ENCODE measurements around the gene SCIN.

Gene SCIN

DNA sequence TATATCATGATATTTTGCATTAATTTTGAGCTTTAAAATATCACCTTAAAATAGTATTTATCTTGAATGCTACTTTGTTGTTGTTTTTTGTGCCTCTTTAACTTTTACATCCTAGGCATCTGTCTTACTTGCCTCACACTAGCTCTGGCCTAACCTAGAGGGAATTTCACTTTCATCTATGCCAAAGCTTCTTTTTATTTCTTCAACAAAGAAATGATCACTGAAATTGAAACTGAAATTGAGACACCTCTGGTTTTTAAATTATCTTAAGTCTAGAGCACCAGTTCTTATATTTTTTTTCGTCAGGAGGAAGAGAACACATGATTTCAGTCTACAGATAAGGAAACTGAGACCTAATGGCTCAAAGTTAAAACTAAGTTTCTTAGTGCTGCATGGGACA lies 3.5 kb upstream of the SCIN start:
- no peak for DNase-seq (ENCODE audit: low read depth)

DNA sequence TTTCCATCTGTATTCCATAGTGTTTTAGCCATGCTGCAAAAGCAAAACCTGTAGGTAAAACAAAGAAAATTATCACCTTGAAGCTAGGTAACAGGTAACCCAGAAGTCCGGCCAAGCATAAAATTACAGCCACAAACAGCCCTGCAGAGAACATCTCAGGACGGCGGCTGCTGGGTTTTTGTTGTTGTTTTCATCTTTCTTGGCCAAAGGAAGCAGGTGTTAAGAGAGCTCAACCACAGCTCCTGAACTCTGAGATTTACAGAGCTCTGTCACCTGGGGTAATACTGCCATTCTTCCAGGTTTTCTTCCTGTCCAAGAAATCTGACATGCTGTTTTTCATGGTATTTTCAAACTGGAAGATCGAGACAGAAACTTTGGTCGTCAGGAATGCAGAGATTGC lies 847 bp upstream of the SCIN start:
- no peak for DNase-seq (ENCODE audit: low read depth)

DNA sequence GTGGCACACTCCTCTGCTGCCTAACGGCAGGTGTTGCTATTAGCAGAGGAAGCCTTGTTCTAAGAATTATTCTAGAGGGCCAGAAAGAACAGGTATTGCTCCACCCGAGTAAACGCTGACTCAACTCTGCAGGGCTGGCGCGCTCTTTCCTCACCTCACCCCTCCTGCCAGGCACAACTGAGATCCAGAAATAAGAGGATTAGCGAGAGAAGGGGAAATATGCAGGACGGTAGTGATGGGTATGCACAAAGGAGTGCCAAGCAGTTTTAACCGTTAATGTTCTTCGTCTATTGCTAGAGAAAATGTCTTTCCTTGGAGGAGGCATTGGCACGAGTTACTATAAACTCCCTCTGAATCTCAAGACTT lies 369 bp upstream of the SCIN start:
- no peak for DNase-seq (ENCODE audit: low read depth)

DNA sequence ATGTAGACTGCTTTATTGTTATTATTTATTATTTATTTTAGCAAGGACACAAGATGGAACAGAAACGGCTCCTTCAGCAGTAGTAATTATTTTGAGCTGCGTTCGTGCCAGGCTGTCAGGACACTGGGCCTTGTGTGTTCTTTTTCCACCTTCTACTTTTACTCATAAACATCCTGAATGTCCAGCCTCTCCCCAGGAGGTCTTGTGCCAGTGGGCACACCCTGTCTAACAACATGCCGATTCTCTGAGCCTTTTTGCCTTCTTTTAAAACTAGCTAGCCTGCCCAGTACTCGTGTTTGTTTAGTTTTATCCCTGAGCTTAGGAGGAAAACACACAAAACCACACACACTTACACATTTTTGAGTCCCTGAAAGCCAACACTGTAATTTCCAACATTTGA lies 1.2 kb downstream of the SCIN start:
- no peak for DNase-seq (ENCODE audit: low read depth)

DNA sequence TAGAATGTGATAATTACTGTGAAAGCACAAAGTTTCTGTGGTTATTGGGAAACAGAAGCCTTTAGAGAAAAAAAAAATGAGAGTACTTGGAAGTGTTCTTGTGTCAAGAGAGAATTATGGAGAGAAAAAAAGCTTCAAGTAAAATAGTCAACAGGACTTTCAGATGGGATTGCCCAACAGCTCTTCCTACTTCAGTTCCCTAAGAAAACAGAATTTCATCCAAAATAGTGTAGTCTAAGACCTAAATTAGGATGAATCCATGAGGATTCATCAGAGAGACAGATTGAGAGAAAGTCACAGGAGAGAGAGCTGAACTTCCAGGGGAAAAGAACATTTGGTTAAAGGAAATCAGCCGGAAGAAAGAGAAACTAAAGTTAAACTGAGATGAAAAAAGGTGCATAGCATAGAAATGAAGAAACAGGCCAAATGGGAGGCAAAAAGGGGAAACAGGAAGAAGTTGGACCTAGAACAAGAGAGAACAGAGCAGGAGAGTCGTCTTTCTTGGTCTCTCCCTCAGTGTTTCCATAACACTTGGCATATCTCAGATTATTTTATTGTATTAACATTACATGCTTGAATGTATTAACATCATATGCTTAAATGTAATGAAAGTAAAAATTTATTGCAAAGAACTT lies 2.5 kb downstream of the SCIN start:
- DNase-seq (ENCODE audit: low read depth) = no peak

DNA sequence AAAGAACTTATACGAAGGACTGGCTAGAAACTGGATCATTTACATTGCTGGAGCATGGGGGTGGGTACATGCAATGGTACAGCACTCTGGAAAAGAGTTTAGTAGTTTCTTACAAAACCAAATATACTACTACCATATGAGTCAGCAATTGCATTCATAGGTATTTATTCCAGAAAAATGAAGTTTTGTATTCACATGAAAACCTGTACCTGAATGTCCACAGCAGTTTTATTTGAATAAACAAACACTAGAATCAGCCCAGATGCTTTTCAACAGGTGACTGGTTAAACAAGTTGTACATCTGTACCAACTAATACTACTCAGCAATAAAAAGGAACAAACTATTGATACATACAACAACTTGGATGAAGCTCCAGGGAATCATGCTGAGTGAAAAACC lies 3.4 kb downstream of the SCIN start:
- DNase-seq (ENCODE audit: low read depth) = no peak

DNA sequence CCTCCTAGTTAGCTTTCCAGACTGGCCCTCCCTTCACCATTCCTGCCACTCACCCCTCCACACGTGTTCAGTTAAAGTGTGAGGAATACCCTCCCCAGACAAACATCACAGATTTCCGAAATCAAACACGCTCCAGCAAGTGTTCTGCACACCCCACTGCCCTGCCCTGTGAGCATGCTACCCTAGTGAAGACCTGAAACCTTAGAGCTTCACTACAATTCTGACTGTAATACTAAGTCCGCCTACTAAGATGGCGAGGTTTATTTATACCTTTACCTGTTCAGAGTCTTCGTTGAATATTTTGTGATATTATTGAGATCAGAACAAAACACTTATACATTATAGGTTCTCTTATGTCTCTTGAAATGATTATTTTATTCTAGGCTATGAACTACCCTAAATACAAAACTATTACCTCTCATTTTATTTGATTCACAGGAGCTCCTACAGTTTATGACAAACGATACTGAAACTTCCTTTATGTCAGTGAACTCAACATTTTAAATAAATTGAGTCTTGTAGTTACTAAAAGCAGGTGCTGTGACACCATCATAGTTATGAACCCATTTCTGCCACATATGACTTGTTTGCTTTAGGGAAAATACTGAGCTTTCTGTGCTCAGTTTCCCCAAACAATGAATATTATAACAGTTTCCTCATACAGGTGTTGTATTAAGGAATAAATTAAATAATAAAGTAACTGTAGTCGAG lies 8.6 kb downstream of the SCIN start:
- DNase-seq (ENCODE audit: low read depth) = no peak

DNA sequence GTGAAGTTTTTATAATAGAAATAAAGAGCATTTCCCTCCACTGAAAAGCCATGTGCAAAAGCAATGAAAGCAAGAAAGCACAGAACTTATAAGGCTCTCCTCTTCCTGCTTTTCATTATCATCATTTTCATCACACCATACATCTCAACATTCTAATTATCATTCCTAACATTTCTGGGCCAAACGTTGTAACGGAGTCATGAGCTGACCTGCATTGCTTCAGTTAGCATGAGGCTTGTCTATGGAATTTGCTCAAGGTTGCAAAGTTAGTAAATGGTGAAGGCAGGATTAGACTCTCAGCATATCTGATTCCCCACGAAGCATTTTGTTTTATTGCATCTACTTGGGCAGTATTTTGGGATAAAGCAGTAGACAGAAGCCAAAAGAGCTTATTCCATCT lies 11.4 kb downstream of the SCIN start:
- DNase-seq (ENCODE audit: low read depth) = peak; percentile 70

DNA sequence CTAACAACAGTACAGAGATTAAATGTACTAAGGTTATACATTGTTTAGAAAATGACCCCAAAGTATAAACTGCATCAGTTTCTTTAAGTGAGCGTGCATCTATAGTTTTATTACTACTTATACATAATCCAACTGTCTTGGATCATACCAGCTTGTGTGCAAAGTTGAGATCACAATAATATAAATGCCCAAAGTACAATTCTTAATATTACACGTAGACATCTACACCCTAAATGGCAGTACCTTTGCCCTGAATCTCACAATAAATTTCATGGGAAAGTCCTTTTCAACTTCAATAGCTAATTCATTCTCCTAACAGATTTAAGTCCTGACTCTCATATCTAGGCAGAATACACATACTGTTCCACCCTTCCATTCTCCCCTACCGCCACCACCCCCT lies 11.8 kb downstream of the SCIN start:
- DNase-seq (ENCODE audit: low read depth) = no peak

DNA sequence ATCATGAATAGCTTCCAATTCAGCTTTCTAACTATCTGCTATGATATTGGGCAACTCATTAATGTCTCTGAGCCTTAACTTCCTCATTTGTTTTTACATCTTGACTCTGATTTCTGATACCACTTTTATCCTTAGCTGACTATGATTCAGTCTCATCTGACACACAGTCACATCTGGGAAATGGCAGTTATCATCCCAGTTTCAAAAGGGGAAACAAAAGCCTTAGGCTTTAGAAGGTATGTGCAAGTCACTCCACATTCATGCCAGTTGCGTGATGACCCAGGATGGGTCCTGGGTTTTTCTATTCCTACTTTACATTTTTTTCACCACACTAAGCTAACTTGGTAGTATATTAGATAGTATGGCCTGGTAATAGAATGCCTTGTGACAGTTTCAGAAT lies 12.7 kb downstream of the SCIN start:
- peak; percentile 72 for DNase-seq (ENCODE audit: low read depth)

DNA sequence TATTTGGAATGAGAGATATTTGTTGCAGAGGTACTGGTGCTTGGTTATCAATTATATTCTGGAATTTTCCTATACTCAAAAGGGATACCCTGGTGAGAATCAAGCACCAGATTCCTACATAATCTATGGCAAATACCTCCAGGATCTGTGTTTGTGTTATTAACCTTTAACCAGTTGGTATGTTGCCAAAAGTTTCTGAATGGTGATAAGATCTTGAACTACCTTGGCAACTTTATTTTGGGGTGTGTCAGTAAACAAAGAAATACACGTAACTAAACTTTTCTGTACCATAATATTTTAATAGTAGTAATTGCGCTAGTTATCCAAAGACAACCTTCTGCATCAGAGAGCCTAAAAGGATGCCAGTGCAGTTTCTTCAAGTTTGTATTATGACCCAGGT lies 13.4 kb downstream of the SCIN start:
- DNase-seq (ENCODE audit: low read depth) = no peak

DNA sequence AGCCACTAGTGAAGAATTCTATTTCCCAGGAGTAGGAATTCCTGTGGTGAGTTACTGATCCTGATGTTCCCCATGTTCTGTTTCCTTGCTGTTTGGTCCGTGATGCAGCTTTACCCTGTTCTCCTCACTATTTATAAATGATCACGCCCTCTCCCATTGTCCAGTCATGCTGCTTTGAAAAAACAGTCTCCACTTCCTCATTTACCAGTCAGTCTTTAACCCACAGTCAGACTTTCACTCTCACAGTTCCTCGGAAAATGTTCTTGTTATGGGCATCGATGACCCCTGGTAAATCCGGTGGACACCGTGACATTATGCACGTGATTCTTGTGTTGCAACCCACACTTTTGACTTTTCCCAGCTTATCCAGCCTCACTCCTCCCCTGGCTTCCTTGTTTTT lies 14.4 kb downstream of the SCIN start:
- DNase-seq (ENCODE audit: low read depth) = no peak

DNA sequence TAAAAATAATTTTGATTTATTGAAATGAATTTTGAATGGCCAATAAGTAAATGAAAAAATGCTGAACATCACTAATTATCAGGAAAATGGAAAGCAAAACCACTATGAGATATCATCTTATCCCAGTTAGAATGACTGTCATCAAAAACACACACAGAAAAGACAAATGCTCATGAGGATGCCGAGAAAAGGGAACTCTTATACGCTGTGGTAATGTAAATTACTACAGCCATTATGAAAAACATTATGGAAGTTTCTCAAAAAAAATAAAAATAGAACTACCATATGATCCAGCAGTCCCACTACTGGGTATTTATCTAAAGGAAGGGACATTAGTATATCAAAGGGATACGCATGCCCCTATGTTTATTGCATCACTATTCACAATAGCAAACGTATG lies 15.8 kb downstream of the SCIN start:
- no peak for DNase-seq (ENCODE audit: low read depth)

DNA sequence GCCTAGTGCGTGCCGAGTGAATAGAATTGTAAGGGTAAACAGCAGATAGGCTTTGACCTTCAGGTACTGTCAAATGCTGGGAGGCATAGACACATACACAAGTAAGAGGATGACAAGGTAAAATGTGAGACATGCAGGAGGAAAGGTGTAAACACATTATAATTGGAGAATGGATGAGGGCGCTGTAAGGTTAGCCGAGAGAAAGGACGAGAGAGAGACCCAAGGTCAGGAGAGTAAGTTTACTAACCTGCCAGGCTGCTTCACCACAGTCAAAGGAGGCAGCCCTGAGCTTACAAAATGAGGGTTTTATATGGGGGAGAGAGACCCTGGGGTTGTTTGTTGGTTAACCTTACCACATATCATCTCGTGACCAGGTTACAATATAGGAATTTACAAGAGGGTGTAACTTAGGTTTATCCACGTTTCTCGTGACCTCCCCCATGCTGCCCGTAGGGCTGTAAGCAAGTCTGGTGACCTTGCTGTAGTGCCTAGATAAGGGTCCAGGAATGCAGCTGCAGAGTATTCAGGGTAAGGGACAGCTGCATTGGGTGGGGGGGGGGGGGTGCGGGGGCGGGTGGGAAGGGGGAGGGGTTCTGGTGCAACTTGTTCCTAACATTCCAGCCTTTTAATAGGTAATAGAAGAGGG lies 17.9 kb downstream of the SCIN start:
- DNase-seq (ENCODE audit: low read depth) = no peak

DNA sequence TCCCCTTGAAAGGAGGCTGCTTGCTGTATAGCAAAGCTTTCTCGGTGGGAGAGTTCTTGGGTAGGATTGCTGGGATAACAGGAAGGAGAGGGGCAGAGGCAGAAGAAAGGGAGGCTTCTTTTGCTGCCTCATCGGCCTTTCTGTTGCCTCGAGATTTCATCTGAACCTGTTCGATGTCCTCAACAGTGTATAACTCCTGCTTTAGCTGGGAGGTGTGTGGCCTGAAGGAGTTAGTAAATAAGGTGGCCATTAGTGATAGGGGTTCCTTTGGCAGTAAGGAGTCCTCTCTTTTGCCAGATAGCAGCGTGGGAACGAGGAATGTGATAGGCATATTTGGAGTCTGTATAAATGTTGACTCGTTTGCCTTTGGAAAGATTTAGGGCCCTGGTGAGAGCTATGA lies 20.0 kb downstream of the SCIN start:
- no peak for DNase-seq (ENCODE audit: low read depth)

DNA sequence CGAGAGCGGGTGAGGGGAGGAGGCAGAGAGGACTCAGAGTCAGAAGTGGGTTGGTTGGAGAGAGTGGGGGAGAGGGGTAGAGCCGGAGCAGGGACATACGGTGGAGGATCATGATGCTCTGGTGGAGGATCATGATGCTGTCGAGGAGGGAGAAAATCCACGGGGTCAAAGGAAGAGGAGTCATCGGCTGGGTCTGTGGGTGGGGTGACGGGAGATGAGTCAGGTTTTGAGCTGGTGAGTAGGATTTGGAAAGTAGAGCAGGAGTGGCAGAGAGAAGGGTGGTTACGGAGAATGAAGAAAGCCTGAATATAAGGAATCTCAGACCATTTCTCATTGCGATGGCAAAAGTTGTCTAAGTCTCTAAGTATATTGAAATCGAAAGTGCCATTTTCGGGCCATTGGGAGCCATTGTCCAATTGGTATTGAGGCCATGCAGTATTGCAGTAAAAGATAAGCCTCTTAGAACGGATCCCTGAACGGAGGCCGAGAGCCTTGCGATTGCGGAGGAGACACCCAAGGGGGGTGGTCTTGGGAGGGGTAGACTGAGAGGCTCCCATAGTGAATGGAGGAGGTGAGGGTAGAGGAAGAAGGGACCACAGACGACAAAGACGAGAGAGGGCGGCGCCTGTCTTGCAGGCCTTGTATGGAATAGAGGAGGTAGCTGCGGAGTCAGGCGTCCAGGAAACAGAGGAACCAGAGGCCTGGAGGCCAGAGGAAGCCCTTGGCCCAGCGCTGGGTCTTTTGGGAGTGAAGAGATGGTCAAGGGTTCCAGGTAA lies 23.8 kb downstream of the SCIN start:
- no peak for DNase-seq (ENCODE audit: low read depth)

DNA sequence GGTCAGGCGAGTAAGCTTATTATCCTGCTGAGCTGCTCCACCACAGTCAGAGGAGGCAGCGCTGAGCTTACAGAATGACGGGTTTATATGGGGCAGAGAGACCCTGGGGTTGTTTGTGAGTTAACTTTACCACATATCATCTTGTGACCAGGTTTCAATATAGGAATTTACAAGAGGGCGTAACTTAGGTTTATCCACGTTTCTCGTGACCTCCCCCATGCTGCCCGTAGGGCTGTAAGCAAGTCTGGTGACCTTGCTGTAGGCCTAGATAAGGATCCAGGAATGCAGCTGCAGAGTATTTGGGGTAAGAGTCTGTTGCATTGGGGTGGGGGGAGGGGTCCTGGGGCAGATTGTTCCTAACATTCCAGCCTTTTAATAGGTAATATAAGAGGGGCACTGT lies 24.6 kb downstream of the SCIN start:
- no peak for DNase-seq (ENCODE audit: low read depth)

DNA sequence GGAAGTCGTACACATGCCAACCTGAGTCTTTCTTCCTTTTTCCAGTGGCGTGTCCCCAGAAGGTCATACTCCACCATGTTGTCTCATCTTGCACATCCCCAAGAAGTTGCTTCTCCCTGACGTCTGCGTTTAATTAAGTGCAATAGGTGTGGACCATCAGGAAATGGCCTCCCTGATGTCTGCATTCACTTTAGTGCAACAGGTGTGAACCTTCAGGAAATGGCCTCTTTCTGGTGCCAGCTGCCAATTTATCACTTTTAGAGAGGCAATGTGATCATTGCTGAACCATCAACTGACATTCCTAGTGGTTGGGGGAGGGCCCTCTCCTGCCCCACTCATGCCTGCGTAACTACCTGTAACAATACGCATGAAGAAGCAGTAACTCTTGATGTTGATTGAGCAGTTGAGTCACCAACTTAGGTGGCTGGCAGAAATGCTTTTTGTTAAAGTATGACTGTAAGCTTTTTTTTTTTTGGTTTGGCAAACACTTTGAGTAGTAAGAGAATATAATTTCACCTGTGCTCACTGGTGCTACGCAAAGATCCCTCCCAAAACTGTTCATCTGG lies 25.8 kb downstream of the SCIN start:
- DNase-seq (ENCODE audit: low read depth) = no peak

DNA sequence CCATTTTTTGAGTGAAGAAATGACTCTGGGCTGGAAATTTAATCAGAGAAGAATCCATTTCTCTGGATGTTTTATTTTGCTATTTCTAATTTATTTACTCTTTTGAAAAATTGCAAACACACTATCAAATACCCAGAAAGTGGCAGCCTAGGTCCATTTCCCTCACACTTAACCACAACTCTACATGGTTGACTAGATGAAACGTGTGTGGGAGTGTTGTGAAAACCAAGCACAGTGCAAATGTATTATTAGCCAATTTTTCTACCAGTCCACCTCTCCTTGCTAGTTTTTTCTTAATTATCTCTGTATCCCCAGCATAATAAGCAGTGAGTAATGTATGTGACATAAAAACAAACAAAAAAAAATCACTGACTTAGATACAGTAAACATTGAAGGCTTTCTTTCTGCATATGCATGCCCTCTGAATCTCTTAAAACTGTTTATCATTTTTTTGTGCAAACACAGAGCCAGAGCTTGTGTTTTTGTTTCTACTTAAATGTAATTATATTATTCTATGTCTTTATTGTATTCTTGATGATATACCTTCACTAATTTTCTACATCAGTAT lies 30.9 kb downstream of the SCIN start:
- DNase-seq (ENCODE audit: low read depth) = no peak

DNA sequence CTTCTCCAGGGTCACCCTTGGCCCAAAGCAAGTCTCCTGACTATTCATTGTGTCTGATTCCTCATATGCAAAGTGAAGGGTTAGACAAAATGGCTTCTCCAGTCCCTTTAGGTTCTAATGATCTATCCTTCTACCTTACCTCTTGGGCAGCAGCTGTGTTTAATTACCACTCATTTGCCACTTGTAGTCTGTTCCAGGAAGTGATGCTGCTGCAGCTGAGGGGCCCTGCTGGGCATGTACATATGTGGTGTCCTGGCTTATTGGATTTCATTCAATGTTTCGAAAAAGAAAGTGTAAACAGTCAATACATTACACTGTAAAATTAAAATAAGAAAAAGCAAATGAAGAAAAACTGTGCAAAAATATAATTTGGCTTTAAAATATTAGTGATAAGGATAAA lies 36.6 kb downstream of the SCIN start:
- peak; percentile 40 for DNase-seq (ENCODE audit: low read depth)

DNA sequence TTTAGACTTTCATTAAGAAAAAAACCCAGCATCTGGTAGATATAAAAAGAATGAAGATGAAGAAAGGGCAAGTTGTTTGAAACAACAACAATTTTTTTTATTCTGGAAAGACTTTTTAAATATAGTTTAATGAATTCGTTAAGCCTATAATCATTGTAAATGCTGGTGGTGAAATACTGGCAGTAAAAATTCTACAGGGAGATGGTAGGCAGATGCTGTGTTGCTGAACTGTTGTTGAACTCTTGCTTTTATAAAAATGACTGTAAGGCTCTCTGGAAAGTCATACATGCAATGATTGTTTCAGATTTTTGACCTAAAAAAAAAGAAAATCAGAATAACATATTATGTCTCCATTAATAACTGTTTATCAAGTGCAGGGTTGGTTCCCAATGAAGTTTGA lies 39.0 kb downstream of the SCIN start:
- DNase-seq (ENCODE audit: low read depth) = no peak

DNA sequence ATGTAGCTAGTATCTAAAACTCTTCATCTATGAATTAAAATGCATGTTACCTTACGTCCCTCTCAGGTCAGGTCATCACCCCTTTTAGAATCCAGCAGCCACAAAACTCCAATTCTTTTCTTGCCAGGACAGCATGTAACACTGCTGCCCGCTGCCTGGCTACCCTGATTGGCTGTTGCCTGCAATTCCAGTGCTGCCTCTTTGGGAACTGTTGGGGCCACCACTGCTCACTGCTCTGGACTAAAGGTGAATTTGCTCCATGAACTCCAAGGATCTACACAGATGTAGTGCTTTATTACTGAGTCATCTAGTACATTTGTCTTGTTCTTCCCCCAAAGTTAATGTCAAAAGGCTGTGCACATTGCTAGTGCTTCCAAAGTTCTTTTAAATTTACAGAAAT lies 40.4 kb downstream of the SCIN start:
- DNase-seq (ENCODE audit: low read depth) = no peak

Measured in HS-5 (cell line).